GM19328 (cell line): ENCODE measurements around the gene PKMYT1.
"Not testable (repeated sequence)": the region's sequence is repeated elsewhere in the genome, so short reads cannot be mapped to it uniquely, and the experiment has no call there.

Experiments used
- ATAC-seq: cut with Tn5 transposase; IDR thresholded peaks from one replicate; pipeline ENCODE4 v1.9.1; 2021; ENCODE audit warnings: mild to moderate bottlenecking, moderate library complexity; ENCODE audit not compliant: unreplicated experiment

The PKMYT1 gene

GRCh38 chr16:2963074-2963722, 17.0 kb downstream of the PKMYT1 start:
- no peak for ATAC-seq

DNA sequence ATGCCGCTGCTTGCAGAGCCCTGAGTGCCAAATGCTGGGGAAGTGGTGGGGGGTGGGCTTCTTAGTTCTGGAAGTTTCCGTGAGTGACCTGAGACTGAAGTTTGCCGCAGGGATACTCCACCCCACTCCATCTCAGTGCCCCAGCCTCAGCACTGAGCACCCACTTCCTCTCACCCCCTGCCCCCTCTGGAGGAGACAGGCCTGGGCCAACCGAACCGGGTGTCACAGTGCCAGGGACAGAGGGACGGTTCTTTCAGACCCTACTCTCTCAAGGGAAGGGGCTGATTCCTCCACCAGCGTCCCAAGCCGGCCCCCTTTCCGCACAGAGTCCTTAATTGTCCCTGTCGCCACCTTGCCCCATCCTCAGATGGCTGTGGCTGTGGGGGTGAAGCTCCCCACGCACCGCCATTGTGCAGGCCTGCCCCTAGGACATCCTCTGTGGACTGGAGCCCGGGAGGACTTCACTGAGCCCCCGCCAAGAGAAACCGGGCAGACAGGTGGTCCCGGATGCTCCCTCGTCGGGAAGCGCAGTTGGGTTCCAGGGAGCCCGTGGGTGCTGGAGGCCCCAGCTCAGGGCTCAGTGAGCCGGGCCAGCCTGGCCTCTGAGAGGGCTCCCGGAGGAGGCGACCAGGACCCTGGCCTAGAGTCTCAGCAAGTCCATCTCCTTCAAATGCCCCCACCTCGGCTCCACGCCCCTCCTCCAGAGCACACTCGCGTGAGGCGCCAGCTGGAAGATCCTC, 17.7 kb downstream of the PKMYT1 start:
- ATAC-seq: no peak

DNA sequence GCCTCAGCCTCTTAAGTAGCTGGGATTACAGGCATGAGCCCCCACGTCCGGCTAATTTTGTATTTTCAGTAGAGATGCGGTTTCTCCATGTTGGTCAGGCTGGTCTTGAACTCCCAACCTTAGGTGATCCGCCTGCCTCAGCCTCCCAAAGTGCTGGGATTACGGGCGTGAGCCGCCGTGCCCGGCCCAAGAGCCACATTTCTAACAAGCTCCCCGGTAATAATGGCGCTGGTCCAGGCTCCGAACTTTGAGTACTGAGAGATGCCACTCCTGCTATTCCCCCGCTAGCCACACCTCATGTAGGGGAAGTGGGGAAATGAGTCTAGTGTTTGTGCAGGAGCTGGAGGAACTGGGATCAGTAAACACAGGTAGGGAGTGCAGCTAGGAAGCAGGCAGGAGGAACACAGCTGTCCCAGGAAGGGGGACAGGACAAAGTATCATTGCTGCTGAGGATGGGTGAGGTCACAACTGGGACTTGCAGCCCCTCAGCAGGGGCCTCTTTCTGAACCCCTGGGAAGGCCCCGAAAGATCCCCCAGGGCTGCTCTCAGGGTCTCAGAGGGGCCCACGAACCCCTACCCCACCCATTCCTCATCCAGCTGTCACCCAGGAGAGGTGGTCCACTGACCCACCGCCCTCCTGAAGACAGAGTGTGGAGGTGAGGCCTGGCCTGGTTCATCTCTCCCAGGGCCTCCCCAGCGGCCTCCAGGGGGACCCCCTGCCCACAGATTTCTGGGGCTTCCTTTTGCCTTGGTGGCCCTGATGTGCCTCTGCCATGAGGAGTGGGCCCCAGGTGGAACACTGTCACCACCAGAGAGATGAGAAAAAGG, 19.8 kb downstream of the PKMYT1 start:
- ATAC-seq: no peak

DNA sequence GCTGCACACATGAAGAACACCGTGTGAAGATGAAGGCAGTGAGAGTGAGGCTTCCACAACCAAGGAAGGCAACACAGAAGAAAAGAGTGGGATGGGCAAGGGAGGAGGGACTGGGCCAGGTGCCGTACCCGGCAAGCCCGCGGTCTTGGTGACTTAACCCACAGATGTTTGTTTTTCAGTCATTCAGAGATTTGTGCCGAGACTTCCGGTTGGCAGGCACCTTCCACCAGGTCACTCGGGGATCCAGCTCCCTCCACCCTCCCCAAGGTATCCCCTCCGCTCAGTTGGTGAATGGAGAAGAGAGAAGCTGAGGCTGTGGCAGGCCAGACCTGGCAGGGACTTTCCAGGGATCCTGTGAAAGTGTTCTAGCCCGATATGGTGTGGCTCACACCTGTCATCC, 21.0 kb downstream of the PKMYT1 start:
- ATAC-seq: no peak

DNA sequence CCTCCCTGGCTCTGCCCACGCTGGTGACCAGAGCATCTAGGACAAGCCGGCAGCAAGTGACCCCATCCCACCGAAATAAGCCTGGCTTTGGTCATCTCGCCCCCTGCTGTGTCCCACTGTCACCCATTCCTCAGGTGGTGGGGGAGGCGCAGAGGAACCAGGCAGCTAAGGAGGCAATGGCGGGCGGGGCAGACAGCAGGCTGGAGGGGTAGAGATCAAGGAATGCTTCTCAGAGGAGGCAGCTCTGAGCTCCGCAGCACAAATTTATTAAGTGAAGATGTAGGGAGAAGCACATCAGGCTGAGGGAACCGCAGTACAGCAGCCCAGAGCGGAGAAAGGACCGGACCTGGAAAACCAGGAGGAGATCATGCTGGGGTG, 23.7 kb downstream of the PKMYT1 start:
- no peak for ATAC-seq

DNA sequence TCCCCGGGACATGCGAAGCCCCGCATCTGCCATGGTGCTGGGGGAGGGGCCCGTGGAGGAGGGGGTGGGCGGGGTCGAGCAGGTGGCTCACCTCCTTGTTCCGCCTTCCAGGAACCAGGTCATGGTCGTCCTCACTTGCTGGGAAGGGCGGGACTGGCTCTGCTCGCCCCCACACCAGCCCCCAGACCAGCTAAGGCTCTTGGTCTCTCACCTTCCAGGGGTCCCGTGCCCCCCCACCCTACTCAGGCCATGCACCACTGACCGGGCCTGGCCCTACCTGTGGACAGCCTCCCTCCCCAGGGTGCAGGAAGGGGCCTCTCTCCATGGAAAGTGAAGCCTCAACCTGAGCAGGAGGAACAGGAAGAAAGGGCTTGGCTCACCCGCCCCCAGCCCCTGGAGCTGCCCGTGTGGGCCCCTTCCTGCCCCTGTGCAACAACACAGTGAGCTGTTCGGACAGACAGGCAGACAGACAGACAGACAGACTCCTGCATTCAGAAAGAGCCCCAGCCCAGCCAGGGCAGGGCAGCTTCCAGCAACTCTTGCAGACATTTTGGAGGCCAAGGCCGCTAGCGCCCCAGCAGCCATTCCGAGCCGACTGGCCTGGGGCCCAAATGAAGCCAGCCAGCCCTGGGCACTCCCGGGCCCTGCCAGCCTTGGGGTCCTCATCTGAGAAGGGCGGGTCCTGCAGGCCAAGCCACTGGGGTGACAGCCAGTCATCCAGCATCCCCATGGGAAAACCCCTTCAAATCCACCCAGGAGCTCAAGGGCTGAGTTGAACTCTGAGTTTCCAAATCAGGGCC, 24.3 kb downstream of the PKMYT1 start:
- ATAC-seq: no peak

DNA sequence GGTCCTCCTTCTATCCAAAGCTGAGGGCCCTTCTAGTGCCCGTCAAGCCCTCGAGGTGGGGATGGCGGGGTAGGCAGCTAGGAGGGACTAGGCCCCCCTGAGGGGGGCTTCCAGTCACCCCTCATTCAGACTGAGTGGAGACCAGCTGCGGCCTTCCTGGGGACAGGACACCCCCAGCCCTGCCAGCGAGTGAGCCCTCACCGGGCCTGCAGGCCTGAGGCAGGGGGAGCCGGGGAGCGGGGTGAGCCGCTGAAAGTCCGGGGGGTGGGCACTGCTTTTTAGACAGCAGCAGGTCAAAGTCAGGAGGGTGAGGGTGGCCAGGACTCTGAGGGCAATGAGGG, 24.8 kb downstream of the PKMYT1 start:
- no peak for ATAC-seq

GRCh38 chr16:2954656-2955381, 25.4 kb downstream of the PKMYT1 start:
- no peak for ATAC-seq

- no peak for ATAC-seq
These were observed 26.3 kb downstream of the PKMYT1 start for GRCh38 chr16:2953706-2954627.

GRCh38 chr16:2952679-2953078, 27.6 kb downstream of the PKMYT1 start:
- no peak for ATAC-seq

DNA sequence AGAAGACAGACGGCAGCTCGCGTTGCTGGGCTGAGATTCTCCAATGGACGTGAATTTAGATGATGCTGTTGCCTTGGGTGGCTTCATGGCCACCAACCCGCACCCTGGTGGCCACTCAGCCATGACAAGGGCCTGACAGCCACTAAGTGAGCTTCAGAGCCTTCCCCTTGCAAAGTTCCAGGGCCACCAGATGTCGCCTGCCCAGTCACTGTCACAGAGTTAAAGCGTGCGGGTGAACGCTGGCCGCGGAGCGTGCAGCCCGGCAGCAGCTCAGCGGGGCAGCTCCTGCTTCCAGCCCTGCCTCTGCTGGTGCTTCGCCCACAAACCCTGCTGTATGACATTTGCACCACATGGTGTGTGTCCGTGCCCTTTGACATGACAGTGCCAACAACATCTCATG, 29.5 kb downstream of the PKMYT1 start:
- no peak for ATAC-seq

- ATAC-seq: no peak
These were observed 29.9 kb downstream of the PKMYT1 start for GRCh38 chr16:2950353-2950724.

DNA sequence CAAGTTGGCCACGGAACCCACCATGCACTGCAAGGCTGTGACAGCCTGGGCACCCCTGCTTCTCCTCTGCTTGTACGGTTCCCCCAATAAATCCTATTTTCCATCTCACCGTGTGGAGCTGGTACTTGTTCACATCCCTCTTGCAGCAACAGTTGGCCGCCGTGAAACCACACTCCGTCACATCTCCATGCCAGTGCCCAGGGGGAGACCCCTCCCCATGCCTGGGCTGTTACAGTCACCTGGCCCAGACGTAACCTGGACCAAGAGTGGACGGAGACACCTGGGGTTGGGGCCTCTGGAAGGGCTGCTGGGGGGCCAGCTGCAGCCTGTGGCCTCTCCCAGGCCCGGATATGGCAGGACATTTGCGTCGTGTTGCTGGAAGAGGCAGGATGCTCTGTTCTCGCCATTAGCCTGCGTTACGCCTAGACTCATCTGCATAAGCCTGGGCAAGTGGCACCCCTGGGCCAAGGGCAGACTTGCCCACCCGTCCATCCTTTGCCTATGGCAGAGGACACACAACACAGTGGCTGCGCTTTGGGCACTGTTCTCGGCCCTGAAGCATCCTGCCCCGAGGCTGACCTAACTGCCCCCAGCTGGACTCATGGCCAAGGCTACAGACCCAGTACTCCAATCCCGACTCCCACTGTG, 30.4 kb downstream of the PKMYT1 start:
- ATAC-seq: no peak

GRCh38 chr16:2948807-2949704, 31.2 kb downstream of the PKMYT1 start:
- ATAC-seq: no peak

- ATAC-seq: no peak
These were observed 33.6 kb downstream of the PKMYT1 start for GRCh38 chr16:2946649-2947048.

DNA sequence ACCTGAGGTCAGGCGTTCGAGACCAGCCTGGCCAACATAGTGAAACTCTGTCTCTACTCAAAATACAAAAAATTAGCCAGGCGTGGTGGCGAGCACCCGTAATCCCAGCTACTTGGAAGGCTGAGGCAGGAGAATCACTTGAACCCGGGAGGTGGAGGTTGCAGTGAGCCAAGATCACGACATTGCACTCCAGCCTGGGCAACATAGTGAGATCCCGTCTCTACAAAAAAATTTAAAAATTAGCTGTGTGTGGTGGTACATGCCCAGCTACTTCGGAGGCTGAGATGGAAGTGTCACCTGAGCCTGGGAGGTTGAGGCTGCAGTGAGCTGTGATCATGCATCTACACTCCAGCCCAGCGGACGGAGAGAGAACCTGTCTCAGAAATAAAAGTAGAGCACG, 36.5 kb downstream of the PKMYT1 start:
- not testable (repeated sequence) for ATAC-seq

- ATAC-seq: no peak
These were observed 38.2 kb downstream of the PKMYT1 start for GRCh38 chr16:2942045-2942444.

DNA sequence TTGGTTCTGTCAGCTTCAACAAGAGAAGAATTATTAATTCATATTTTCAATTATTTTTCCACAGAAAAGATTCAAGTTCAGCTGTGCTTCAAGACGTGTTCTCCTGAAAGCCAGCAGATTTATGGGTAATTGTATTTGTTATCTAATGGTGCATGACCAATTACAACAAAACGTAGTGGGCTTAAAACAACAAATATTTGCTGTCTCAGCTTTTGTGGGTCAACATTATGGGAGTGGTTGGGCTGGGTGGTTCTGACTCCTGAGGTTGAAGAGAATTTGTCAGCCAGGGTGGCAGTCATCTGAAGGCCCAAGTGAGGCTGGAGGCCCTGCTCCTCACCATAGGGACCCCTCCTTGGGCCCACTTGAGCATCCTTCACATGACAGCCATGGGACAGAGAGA, 40.3 kb downstream of the PKMYT1 start:
- no peak for ATAC-seq
